GM19023 (cell line): ENCODE measurements around the gene ACOT13.
"Not testable (repeated sequence)": the region's sequence is repeated elsewhere in the genome, so short reads cannot be mapped to it uniquely, and the experiment has no call there.

ENCODE experiments used
- ATAC-seq: cut with Tn5 transposase; IDR thresholded peaks from one replicate; pipeline ENCODE4 v1.9.1; 2021; ENCODE audit warnings: mild to moderate bottlenecking, moderate library complexity; ENCODE audit not compliant: unreplicated experiment

ACOT13 gene

DNA sequence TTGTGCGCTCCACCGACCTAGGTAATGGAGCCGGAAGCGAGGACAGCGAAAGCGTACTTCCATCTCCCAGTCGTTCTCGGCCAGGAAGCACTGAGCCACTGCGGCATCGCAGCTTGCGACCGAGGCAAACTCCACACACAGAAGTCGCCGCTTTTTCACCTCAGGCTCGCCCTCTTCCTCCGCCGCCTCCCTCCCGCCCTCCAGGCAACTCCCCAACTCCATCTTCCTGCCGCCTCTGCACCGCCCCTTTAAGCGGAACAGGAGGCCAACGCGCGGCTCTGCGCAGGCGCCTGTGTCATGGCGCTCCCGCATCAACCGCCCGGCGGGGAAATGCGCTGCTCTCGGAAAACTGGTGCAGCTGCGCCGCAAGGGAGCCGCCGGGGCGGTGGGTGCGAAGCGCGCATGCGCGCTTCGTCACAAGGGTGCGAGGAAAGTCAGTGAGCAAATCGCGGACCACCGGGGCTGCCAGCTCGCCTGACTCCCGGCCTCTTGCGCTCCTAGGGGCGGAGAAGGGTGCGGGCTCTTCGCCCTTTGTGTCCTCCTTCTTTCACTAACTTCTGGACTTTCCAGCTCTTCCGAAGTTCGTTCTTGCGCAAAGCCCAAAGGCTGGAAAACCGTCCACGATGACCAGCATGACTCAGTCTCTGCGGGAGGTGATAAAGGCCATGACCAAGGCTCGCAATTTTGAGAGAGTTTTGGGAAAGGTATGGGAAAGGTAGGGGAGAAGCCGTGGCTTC, at the start of gene ACOT13, which contains the start of gene TDP2:
TSS of gene ACOT13 (plus strand) at position 437 of the 737 bp plus-strand sequence. CDS start at position 624, 187 bp downstream.
TSS of gene TDP2 (minus strand) at position 259 of the 737 bp plus-strand sequence. CDS start at position 222, 37 bp downstream.
- ATAC-seq: peak; percentile 94

DNA sequence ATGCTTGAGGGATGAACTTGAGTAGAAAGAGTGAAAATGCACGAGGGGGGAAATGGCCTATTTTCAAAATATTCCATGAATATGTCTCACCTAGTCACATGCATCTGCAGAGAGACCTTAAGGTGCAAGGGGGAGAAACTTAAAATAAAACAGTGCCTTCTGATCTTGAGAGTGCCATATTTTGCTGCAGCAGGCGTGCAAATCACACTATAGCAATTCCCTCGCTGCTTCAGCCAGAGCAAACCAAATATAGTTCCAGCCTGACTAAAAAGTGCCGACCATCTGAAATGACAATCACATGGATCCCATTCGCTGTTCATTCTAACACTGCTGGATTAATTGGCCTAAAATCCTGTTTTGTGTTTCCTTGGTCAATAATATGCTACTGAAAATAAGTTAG, 47.2 kb upstream of the ACOT13 start:
- no peak for ATAC-seq

- no peak for ATAC-seq
Observed at GRCh38 chr6:24620637-24621036, 46.2 kb upstream of the ACOT13 start.

GRCh38 chr6:24621626-24622289, 45.1 kb upstream of the ACOT13 start:
- no peak for ATAC-seq

DNA sequence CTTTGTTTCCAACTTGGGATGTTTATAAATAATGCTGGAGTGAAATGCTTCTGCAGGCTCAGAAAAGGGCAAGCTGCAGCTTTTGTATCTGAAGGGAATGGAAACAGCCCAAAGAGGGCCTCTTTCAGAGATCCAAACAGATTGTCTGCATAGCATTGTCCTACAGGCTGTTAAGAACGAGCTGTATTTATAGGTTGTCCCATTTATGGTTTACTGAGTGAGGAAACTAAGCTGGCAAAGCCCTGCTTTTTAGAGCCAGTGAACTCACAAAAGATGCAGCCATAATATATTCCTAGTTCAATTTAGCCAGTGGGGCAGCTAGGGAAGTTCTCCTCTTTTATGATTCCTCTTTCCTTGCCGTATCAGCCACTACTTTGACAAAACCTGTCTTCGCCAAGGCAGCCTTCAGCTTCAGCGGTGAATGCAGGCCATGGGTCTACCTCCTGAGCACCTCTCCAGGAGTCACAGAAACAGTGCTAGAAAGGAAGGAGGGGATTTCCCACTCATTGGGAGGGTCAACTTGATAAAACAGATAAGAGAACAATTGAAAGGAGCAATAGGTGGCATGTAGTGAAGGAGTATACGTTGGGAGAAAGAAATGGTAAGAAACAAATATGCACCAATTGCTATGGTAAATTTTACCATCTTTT, 35.9 kb upstream of the ACOT13 start:
- ATAC-seq: no peak

DNA sequence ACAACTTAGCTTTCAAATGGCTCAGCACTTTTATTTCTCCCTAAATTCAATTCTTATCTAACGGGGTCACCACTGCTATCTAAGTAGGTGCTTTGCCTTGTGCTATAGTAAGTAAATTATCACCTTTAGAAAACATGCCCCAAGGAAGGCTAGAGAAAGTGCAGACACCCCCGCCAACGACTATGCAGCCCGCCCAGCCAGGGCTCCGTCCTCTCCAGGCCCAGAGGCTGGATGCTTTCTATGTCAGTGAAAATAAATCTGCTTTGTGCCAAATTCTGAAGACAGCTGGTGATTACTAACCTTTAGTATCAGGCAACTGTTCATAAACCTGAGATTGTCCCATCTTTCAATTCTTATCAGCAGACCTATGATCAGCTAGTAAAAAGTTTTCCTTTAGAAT, 35.2 kb upstream of the ACOT13 start:
- no peak for ATAC-seq

DNA sequence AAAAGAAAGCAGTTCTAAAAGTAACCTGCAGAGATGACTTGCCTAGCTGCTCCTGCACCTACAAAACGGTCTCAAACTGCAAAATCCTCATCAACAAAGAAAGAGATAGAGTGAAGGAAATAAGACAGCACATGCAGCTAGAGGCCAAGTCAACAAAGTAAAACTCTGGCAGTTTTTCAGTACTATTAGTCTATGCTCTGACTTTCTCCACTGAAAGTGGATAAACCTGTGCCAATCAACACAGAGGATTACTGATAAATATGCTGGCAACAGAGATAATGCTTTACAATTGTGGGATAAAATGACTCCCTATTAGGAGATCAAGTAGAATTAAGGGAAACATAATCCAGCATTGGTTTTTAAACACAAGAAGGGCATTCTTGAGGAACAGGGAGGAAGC, 34.3 kb upstream of the ACOT13 start:
- ATAC-seq: no peak

DNA sequence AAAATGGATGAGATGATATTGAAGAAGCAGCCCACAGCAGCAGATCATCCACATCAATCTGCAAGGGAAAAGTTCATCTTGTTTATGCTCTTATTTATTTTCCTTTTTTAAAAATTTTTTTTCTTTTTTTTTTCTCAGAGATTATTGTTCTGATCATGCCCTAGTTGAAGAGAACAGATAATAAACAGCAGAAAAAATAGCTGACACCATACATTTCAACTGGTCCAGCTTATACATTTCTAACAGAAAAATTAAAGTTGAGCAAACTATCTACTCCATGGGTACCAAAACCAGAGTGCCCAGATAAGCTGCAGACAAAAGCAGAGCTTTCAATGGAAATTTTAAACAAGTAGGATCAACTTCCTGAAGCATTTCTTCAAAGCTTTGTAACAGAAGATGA, 30.2 kb upstream of the ACOT13 start:
- ATAC-seq: no peak

- no peak for ATAC-seq
Observed at GRCh38 chr6:24640166-24640565, 26.7 kb upstream of the ACOT13 start.

GRCh38 chr6:24640631-24641030, 26.2 kb upstream of the ACOT13 start:
- ATAC-seq: not testable (repeated sequence)

- ATAC-seq: no peak
Observed at GRCh38 chr6:24642061-24642460, 24.8 kb upstream of the ACOT13 start.

- no peak for ATAC-seq
Observed at GRCh38 chr6:24643920-24644319, 23.0 kb upstream of the ACOT13 start.

DNA sequence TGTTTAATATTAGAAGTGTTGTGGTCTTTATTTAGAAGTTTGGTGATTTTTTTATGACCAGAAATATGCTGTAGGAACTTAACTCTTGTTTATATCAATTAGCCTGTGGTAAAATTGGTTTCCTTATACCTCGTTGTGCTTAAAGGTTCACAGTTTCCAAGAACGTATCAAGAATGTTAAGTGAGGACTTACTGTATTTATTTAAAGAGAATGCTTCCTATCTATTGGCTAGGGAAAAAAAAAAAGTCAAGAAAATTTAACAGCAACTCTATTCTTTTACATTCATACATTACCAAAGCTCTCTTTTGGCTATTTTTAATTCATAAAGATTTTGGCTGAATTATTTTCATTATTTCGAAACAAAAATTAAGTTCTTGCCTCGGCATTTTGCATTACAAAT, 22.5 kb upstream of the ACOT13 start:
- ATAC-seq: no peak

GRCh38 chr6:24646771-24647170, 20.1 kb upstream of the ACOT13 start:
- no peak for ATAC-seq

GRCh38 chr6:24648276-24648675, 18.6 kb upstream of the ACOT13 start:
- no peak for ATAC-seq

DNA sequence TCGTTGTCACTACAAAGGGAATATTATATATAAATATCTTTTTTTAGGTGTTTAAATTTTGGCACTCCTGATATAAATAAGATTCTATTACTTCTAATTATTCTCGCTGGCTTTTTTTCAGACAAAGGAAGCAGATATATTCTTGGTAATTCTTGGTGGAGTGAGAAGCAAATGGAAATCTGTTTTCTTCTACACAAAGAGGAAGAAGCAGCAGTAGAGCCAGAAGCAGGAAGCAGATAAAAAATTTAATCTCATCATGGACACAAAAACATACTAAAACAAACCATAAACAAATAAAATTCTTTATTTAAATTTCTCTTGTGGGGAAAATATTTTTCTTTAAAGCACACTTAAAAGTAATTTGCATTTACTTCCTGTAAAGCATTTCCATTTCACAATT, 17.2 kb upstream of the ACOT13 start:
- ATAC-seq: no peak

DNA sequence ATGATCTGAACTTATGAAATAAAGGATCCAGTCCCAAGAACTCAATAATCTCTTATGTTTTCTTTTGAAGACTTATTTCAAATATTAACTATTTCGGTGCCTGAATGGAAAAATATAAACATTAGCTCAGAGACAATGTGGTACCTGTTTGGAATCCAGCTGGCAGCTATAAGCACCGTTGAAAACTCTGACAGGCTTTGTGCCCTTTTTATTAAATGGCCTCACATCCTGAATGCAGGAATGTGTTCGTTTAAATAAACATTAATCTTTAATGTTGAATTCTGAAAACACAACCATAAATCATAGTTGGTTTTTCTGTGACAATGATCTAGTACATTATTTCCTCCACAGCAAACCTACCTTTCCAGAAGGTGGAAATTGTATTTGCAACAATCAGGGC, 16.5 kb upstream of the ACOT13 start:
- ATAC-seq: no peak

- no peak for ATAC-seq
Observed at GRCh38 chr6:24655215-24655614, 11.7 kb upstream of the ACOT13 start.

DNA sequence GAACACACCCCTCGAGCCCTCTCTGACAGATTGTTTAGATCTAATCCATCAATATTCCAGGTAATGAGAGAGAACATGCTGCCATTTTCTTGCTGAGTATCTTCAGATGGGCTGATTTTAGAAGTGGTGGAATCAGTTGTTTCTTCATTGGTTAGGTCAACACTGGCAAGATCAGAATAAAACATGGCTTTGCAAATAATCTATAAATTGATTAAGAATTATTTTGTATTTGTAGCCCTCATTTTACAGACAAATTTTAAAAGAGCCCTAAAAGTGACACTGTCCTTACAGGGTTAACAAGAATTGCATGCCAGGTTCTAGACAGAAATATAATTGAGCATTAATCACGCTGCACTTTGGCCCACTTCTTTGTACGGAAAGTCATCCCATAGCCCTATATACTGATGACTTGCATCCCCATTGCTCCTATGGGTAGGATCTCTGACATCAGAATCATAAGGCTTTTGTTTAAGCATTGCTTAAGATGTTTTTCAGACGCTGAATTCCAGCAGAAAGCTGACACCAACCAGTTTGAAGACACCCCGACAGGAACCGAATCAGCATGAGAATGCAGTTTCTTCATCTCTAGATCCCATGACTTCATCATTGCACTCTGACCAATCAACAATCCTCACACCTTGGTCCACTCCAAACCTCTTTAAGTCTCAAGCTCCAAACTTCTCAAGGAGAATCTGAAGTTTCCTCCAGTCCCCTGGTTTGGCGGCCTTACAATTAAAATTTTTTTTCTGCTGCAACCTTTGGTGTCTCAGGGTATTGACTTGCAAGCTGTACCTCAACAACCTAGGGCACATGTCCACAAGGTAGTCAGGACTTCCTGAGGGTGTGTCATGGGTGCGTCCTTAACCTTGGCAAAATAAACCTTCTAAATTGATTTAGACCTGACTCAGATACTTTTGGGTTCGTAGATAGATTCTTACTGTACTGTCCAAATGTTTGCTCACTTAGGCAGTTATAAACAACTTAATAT, 8.0 kb upstream of the ACOT13 start:
- no peak for ATAC-seq

DNA sequence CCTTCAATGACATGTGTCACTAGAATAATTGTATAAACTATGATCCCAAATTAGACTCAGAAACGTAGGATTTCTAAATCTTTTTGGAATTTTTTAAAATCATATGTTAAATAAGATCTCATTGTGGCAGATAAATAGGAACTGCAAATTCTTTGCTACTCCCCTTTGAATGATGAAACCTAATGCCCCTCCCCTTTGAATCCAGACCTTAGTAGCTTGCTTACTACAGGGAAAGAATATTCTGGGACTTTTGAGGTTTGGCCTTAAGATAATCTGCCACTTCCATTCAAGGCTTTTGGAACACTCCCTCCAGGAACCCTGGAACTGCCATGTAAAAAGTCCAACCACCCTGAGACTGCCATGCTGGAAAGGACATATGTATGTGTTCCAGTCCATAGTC, 7.3 kb upstream of the ACOT13 start:
- no peak for ATAC-seq

GRCh38 chr6:24660105-24660504, 6.8 kb upstream of the ACOT13 start:
- no peak for ATAC-seq
